Measurements from ENCODE around the gene RNASET2.

- TF ChIP-seq CTCF (IDR thresholded peaks at IDR 0.05): no peak
- TF ChIP-seq EP300 (IDR thresholded peaks at IDR 0.05): no peak
These were observed 14.4 kb upstream of the RNASET2 start for GRCh38 chr6:166970776-166971175.

Measured in A549 (cell line).